ENCODE results near the gene SFTA2. TPM values are rescaled to one million over a fixed set of nuclear protein-coding genes. Genes with fewer than 3 reads are reported as not detected.

The SFTA2 gene
- total and polyA plus RNA-seq, 9 of the 15 experiments (the other 6 are each of a cell fraction or from before 2014, with no cell fraction given), result not detected

- TF ChIP-seq OTX1 (CRISPR knock-in tag; IDR thresholded peaks at IDR 0.05), result no peak
- TF ChIP-seq REST (IDR thresholded peaks at IDR 0.05; ENCODE audit: borderline replicate concordance), result no peak
- no peak for TF ChIP-seq REST (CRISPR knock-in tag; IDR thresholded peaks at IDR 0.05; ENCODE audit: low read depth)
- no peak for TF ChIP-seq MED1 (CRISPR knock-in tag; IDR thresholded peaks at IDR 0.05; ENCODE audit: borderline replicate concordance)
- no peak for TF ChIP-seq CCNT2 (IDR thresholded peaks at IDR 0.05; ENCODE audit: borderline replicate concordance, extremely low read depth, insufficient read length, low read depth, low read length)
- TF ChIP-seq KLF13 (tag; IDR thresholded peaks at IDR 0.05; ENCODE audit: borderline replicate concordance, low read depth), result no peak
- no peak for TF ChIP-seq SMARCA4 (IDR thresholded peaks at IDR 0.05)
These were observed 16.8 kb upstream of the SFTA2 start (continued) for GRCh38 chr6:30948811-30949210.

Data from K562 (cell line).